Right cardiac atrium (tissue), 5 donors: ENCODE data around the gene CARD9. TPM values are rescaled to one million over a fixed set of nuclear protein-coding genes. Genes with fewer than 3 reads are reported as not detected.
A peak's percentile ranks its signal among the peaks of the same experiment; 100 is the strongest.

ENCODE experiments used
- ATAC-seq, 2 donors: fragments of 200-7000 bp; cut with Tn5 transposase; one replicate each; pipeline versions ENCODE4 v1.8.0 to v1.9.1; 2020; ENCODE audit warnings: moderate library complexity in 2 of 2, mild to moderate bottlenecking in 1 of 2
- DNase-seq, 3 donors: peaks; one replicate each; pipeline ENCODE4 v3.0.0-alpha.2; 2020
- H3K27ac ChIP-seq: one replicate; pipeline ENCODE4 v1.5.1; 2013; ENCODE audit warnings: mild to moderate bottlenecking, low read length, control low read depth, moderate library complexity
- H3K27me3 ChIP-seq: one replicate; pipeline ENCODE4 v1.6.1; 2013; ENCODE audit not compliant: control insufficient read depth, insufficient read depth
- H3K4me1 ChIP-seq: one replicate; pipeline ENCODE4 v1.6.1; 2013; ENCODE audit warnings: low read length; ENCODE audit not compliant: control insufficient read depth, insufficient read depth
- H3K4me3 ChIP-seq: one replicate; pipeline ENCODE4 v1.5.1; 2013; ENCODE audit warnings: low read length, control low read depth
- H3K9me3 ChIP-seq: one replicate; pipeline ENCODE4 v1.6.1; 2013; ENCODE audit warnings: low read length; ENCODE audit not compliant: control insufficient read depth
- WGBS: extraction: QIAGEN DNeasy Blood & Tissue Kit; methylation state at CpG from one replicate; pipeline ENCODE4 v1.1.7; 2013; 5-methylcytosine and 5-hydroxymethylcytosine counted together
- intact Hi-C, 4 donors: fragments of 100-400 bp; cut with DNase I; formaldehyde crosslinking; loops; one replicate each; pipeline versions ENCODE4 v1.11.0 to v1.14.0; 2022 to 2023
- polyA plus RNA-seq: library from polyadenylated mRNA; stranded (reverse); fragments of 200-250 nt; gene quantifications from one replicate; pipeline ENCODE4 v1.2.3, GENCODE V29; 2013
- total RNA-seq, 4 donors: library from RNA; stranded (reverse); fragmentation: NEBNext Ultra II Directional; extraction: Animal tissue kit (Norgen Biotek cat#: 25700); gene quantifications; one replicate each; pipeline ENCODE4 v1.2.1, GENCODE V29; 2021
- donor health status: healthy with polysubstance abuse.
- donor health status: DM: no; HTN: yes; CAD: no.
- donor health status: DM: no; HTN: no; CAD: no.
- donor health status: DM: no; HTN: yes; CAD: no; lungs with severe emphysema.
- donor health status: DM: yes; HTN: yes; CAD: no.

CARD9 gene
- total and polyA plus RNA-seq, 5 donors, result 0.68 to 2.1 (median 0.78) TPM

- Histone ChIP-seq H3K27me3 (no peaks in the 10 kb centered on the region), H3K4me3 (no peak overlapping the region), H3K9me3 (no peaks in the 10 kb centered on the region), H3K27ac (no peak overlapping the region), H3K4me1 (peaks cover 5% of the 10 kb centered on the region)
- intact Hi-C loops, result no loop called here
- DNase-seq (peak in 2 of 3 donors; percentile 78 to 81), ATAC-seq (peak in 1 of 2 donors; percentile 3)
- WGBS, result 84% methylated on average over 6 of the region's 6 CpGs
These were observed 11.1 kb downstream of the CARD9 start for GRCh38 chr9:136362450-136362784.

GRCh38 chr9:136361754-136362449 is 11.6 kb downstream of the CARD9 start:
- Histone ChIP-seq H3K9me3 (no peaks in the 10 kb centered on the region), H3K4me3 (no peak overlapping the region), H3K27ac (no peak overlapping the region), H3K4me1 (peaks cover 5% of the 10 kb centered on the region), H3K27me3 (no peaks in the 10 kb centered on the region)
- intact Hi-C loops, result no loop called here
- peak in 1 of 3 donors; percentile 71 for DNase-seq
- ATAC-seq, result peak in 1 of 2 donors; percentile 0
- 74% methylated on average over 26 of the region's 26 CpGs for WGBS

GRCh38 chr9:136361047-136361753 is 12.3 kb downstream of the CARD9 start:
- Histone ChIP-seq H3K4me1 (peaks cover 5% of the 10 kb centered on the region), H3K27me3 (no peaks in the 10 kb centered on the region), H3K27ac (peak overlapping the region; percentile 1), H3K4me3 (no peak overlapping the region), H3K9me3 (no peaks in the 10 kb centered on the region)
- ATAC-seq (no peak), DNase-seq (peak in 2 of 3 donors; percentile 58 to 77)
- WGBS, result 60% methylated on average over 43 of the region's 43 CpGs
- intact Hi-C loops, result no loop called here

GRCh38 chr9:136359774-136360718 is 13.4 kb downstream of the CARD9 start:
- no peaks in the 10 kb centered on the region for H3K9me3 ChIP-seq
- no peak overlapping the region for H3K27ac ChIP-seq
- peaks cover 5% of the 10 kb centered on the region for H3K4me1 ChIP-seq
- no peaks in the 10 kb centered on the region for H3K27me3 ChIP-seq
- H3K4me3 ChIP-seq, result no peak overlapping the region
- intact Hi-C loops, result no loop called here
- DNase-seq (peak in 1 of 3 donors; percentile 64), ATAC-seq (no peak)
- WGBS, result 65% methylated on average over 38 of the region's 38 CpGs

GRCh38 chr9:136358888-136359287 is 14.6 kb downstream of the CARD9 start:
- Histone ChIP-seq H3K9me3 (no peaks in the 10 kb centered on the region), H3K4me1 (peaks cover 2% of the 10 kb centered on the region), H3K4me3 (no peak overlapping the region), H3K27me3 (no peaks in the 10 kb centered on the region), H3K27ac (no peak overlapping the region)
- ATAC-seq (no peak), DNase-seq (no peak)
- intact Hi-C loops, result no loop called here
- 51% methylated on average over 2 of the region's 2 CpGs for WGBS

GRCh38 chr9:136358016-136358415 is 15.5 kb downstream of the CARD9 start:
- intact Hi-C loops, result no loop called here
- no peaks in the 10 kb centered on the region for H3K4me1 ChIP-seq
- WGBS, result 83% methylated on average over 29 of the region's 29 CpGs

GRCh38 chr9:136357202-136357725 is 16.2 kb downstream of the CARD9 start:
- WGBS, result 73% methylated on average over 22 of the region's 22 CpGs
- Histone ChIP-seq H3K9me3 (no peaks in the 10 kb centered on the region), H3K27me3 (no peaks in the 10 kb centered on the region), H3K27ac (no peak overlapping the region), H3K4me1 (no peaks in the 10 kb centered on the region), H3K4me3 (no peak overlapping the region)
- intact Hi-C loops, result no loop called here
- DNase-seq (peak in 2 of 3 donors; percentile 20 to 66), ATAC-seq (no peak)

More at GRCh38 chr9:136358016-136358415, 15.5 kb downstream of the CARD9 start:
- H3K27me3 ChIP-seq, result no peaks in the 10 kb centered on the region
- H3K27ac ChIP-seq, result no peak overlapping the region
- H3K9me3 ChIP-seq, result no peaks in the 10 kb centered on the region
- DNase-seq (peak in 2 of 3 donors; percentile 70), ATAC-seq (no peak)
- H3K4me3 ChIP-seq, result no peak overlapping the region

- Histone ChIP-seq H3K27ac (peak overlapping the region; percentile 33), H3K4me3 (no peak overlapping the region), H3K9me3 (no peaks in the 10 kb centered on the region), H3K4me1 (no peaks in the 10 kb centered on the region), H3K27me3 (no peaks in the 10 kb centered on the region)
- DNase-seq (peak in 1 of 3 donors; percentile 68), ATAC-seq (no peak)
- intact Hi-C loops, result no loop called here
- 70% methylated on average over 54 of the region's 54 CpGs for WGBS
These were observed 17.6 kb downstream of the CARD9 start for GRCh38 chr9:136355616-136356557.

- WGBS, result 44% methylated on average over 17 of the region's 17 CpGs
- intact Hi-C loops, result no loop called here
- Histone ChIP-seq H3K4me3 (no peak overlapping the region), H3K27ac (peak overlapping the region; percentile 77), H3K4me1 (no peaks in the 10 kb centered on the region), H3K9me3 (no peaks in the 10 kb centered on the region), H3K27me3 (no peaks in the 10 kb centered on the region)
- DNase-seq, result peak; percentile 65 to 90 (median 83)
- ATAC-seq, result peak; percentile 38 to 41
These were observed 18.8 kb downstream of the CARD9 start for GRCh38 chr9:136354592-136355085.
